ENCODE results near the gene ADGRV1. TPM values are rescaled to one million over a fixed set of nuclear protein-coding genes. Genes with fewer than 3 reads are reported as not detected.

ADGRV1 gene
- polyA plus RNA-seq = under 1 TPM in 1 of 3 donors, not detected in 2; 0.43 TPM

GRCh38 chr5:90558344-90559192, at the start of gene ADGRV1:
Gene ADGRV1, plus strand, starts transcription at chr5:90558797. Its CDS starts 99 bp downstream, at chr5:90558896.
- Mint-ChIP-seq H3K4me1 (peaks cover 0 to 6% of the 10 kb centered on the region in 2 donors), H3K27me3 (ENCODE audit: low read depth in 3 of 3) (peaks cover 3 to 16% (median 12%) of the 10 kb centered on the region in 3 donors), H3K9me3 (no peaks in the 10 kb centered on the region), H3K4me3 (peak within 1 kb of the TSS in 2 of 5 donors; percentile 1 to 33), H3K27ac (no peak within 1 kb of the TSS), H3K36me3 (no peaks in the 10 kb centered on the region)
- DNase-seq = no peak

- H3K27me3 Mint-ChIP-seq (ENCODE audit: low read depth in 3 of 3) = peaks cover 0 to 3% (median 0%) of the 10 kb centered on the region in 3 donors
These were observed 48.2 kb upstream of the ADGRV1 start for GRCh38 chr5:90510438-90510837.

GRCh38 chr5:90514520-90514919, 44.1 kb upstream of the ADGRV1 start:
- Mint-ChIP-seq H3K27me3 (ENCODE audit: low read depth in 3 of 3) (peaks cover 0 to 1% (median 0%) of the 10 kb centered on the region in 3 donors), H3K9me3 (no peaks in the 10 kb centered on the region), H3K4me3 (no peak overlapping the region), H3K4me1 (peaks cover 2 to 10% of the 10 kb centered on the region in 2 donors), H3K36me3 (peaks cover 3 to 10% (median 9%) of the 10 kb centered on the region in 3 donors), H3K27ac (peak overlapping the region in 1 of 6 donors; percentile 33)
- no peak for DNase-seq

More at GRCh38 chr5:90510438-90510837, 48.2 kb upstream of the ADGRV1 start:
- H3K9me3 Mint-ChIP-seq = no peaks in the 10 kb centered on the region
- H3K27ac Mint-ChIP-seq = no peak overlapping the region
- no peaks in the 10 kb centered on the region for H3K4me1 Mint-ChIP-seq
- H3K36me3 Mint-ChIP-seq = peaks cover 0 to 3% (median 0%) of the 10 kb centered on the region in 3 donors
- no peak for DNase-seq
- no peak overlapping the region for H3K4me3 Mint-ChIP-seq

GRCh38 chr5:90518661-90519060, 39.9 kb upstream of the ADGRV1 start:
- no peak for DNase-seq
- H3K27me3 Mint-ChIP-seq (ENCODE audit: low read depth in 3 of 3) = peaks cover 0 to 1% (median 0%) of the 10 kb centered on the region in 3 donors
- H3K9me3 Mint-ChIP-seq = no peaks in the 10 kb centered on the region
- H3K36me3 Mint-ChIP-seq = peaks cover 15 to 22% (median 19%) of the 10 kb centered on the region in 3 donors
- H3K4me1 Mint-ChIP-seq = peaks cover 2 to 29% of the 10 kb centered on the region in 2 donors
- peak overlapping the region in 4 of 6 donors; percentile 4 to 80 (median 30) for H3K27ac Mint-ChIP-seq
- no peak overlapping the region for H3K4me3 Mint-ChIP-seq

GRCh38 chr5:90519081-90519480, 39.5 kb upstream of the ADGRV1 start:
- Mint-ChIP-seq H3K9me3 (no peaks in the 10 kb centered on the region), H3K27me3 (ENCODE audit: low read depth in 3 of 3) (peaks cover 0 to 1% (median 0%) of the 10 kb centered on the region in 3 donors), H3K4me3 (no peak overlapping the region), H3K27ac (peak overlapping the region in 4 of 6 donors; percentile 4 to 80 (median 30)), H3K4me1 (peaks cover 2 to 29% of the 10 kb centered on the region in 2 donors), H3K36me3 (peaks cover 15 to 26% (median 19%) of the 10 kb centered on the region in 3 donors)
- DNase-seq = no peak

GRCh38 chr5:90528601-90529193, 29.9 kb upstream of the ADGRV1 start:
- no peaks in the 10 kb centered on the region for H3K9me3 Mint-ChIP-seq
- peak overlapping the region; percentile 98 to 100 (median 100) for H3K4me3 Mint-ChIP-seq
- peaks cover 0 to 4% (median 0%) of the 10 kb centered on the region in 3 donors for H3K36me3 Mint-ChIP-seq
- peaks cover 6 to 17% (median 14%) of the 10 kb centered on the region in 3 donors for H3K27me3 Mint-ChIP-seq (ENCODE audit: low read depth in 3 of 3)
- H3K4me1 Mint-ChIP-seq = peaks cover 33 to 47% of the 10 kb centered on the region in 2 donors
- peak overlapping the region; percentile 91 to 99 (median 97) for H3K27ac Mint-ChIP-seq
- DNase-seq = peak; percentile 52 to 59 (median 56)

GRCh38 chr5:90529194-90529938, 29.2 kb upstream of the ADGRV1 start, which contains the start of gene LYSMD3:
Gene LYSMD3, minus strand, starts transcription at chr5:90529584. Its CDS starts 4,295 bp downstream, at chr5:90525289.
- DNase-seq = peak; percentile 97
- peak within 1 kb of the TSS; percentile 98 to 100 (median 100) for H3K4me3 Mint-ChIP-seq
- peaks cover 33 to 47% of the 10 kb centered on the region in 2 donors for H3K4me1 Mint-ChIP-seq
- H3K27me3 Mint-ChIP-seq (ENCODE audit: low read depth in 3 of 3) = peaks cover 6 to 18% (median 15%) of the 10 kb centered on the region in 3 donors
- H3K27ac Mint-ChIP-seq = peak within 1 kb of the TSS; percentile 97 to 99 (median 98)
- no peaks in the 10 kb centered on the region for H3K36me3 Mint-ChIP-seq
- no peaks in the 10 kb centered on the region for H3K9me3 Mint-ChIP-seq

GRCh38 chr5:90529939-90530677, 28.5 kb upstream of the ADGRV1 start:
- Mint-ChIP-seq H3K9me3 (no peaks in the 10 kb centered on the region), H3K36me3 (no peaks in the 10 kb centered on the region), H3K27me3 (ENCODE audit: low read depth in 3 of 3) (peaks cover 6 to 18% (median 15%) of the 10 kb centered on the region in 3 donors), H3K4me3 (peak overlapping the region; percentile 98 to 100 (median 100)), H3K27ac (peak overlapping the region; percentile 97 to 99 (median 98)), H3K4me1 (peaks cover 31 to 44% of the 10 kb centered on the region in 2 donors)
- no peak for DNase-seq

GRCh38 chr5:90530736-90531487, 27.7 kb upstream of the ADGRV1 start:
- no peaks in the 10 kb centered on the region for H3K9me3 Mint-ChIP-seq
- no peaks in the 10 kb centered on the region for H3K36me3 Mint-ChIP-seq
- H3K27me3 Mint-ChIP-seq (ENCODE audit: low read depth in 3 of 3) = peaks cover 6 to 21% (median 18%) of the 10 kb centered on the region in 3 donors
- H3K4me1 Mint-ChIP-seq = peaks cover 30 to 42% of the 10 kb centered on the region in 2 donors
- peak overlapping the region in 2 of 6 donors; percentile 51 to 99 for H3K27ac Mint-ChIP-seq
- peak overlapping the region in 1 of 5 donors; percentile 99 for H3K4me3 Mint-ChIP-seq
- DNase-seq = no peak

GRCh38 chr5:90533794-90534193, 24.8 kb upstream of the ADGRV1 start:
- Mint-ChIP-seq H3K4me1 (peaks cover 6 to 13% of the 10 kb centered on the region in 2 donors), H3K4me3 (no peak overlapping the region), H3K27me3 (ENCODE audit: low read depth in 3 of 3) (peaks cover 6 to 22% (median 15%) of the 10 kb centered on the region in 3 donors), H3K9me3 (no peaks in the 10 kb centered on the region), H3K36me3 (no peaks in the 10 kb centered on the region), H3K27ac (no peak overlapping the region)
- no peak for DNase-seq

GRCh38 chr5:90534922-90535321, 23.7 kb upstream of the ADGRV1 start:
- no peak for DNase-seq
- no peak overlapping the region for H3K4me3 Mint-ChIP-seq
- peaks cover 0 to 17% (median 6%) of the 10 kb centered on the region in 3 donors for H3K27me3 Mint-ChIP-seq (ENCODE audit: low read depth in 3 of 3)
- no peaks in the 10 kb centered on the region for H3K36me3 Mint-ChIP-seq
- H3K4me1 Mint-ChIP-seq = peaks cover 2 to 7% of the 10 kb centered on the region in 2 donors
- no peaks in the 10 kb centered on the region for H3K9me3 Mint-ChIP-seq
- no peak overlapping the region for H3K27ac Mint-ChIP-seq

- no peaks in the 10 kb centered on the region for H3K36me3 Mint-ChIP-seq
- H3K27me3 Mint-ChIP-seq (ENCODE audit: low read depth in 3 of 3) = peaks cover 4 to 20% (median 5%) of the 10 kb centered on the region in 3 donors
- H3K4me1 Mint-ChIP-seq = no peaks in the 10 kb centered on the region
- H3K4me3 Mint-ChIP-seq = no peak overlapping the region
- H3K9me3 Mint-ChIP-seq = no peaks in the 10 kb centered on the region
- no peak overlapping the region for H3K27ac Mint-ChIP-seq
- no peak for DNase-seq
These were observed 15.6 kb upstream of the ADGRV1 start for GRCh38 chr5:90542827-90543519.

All from immature natural killer cell (primary cell).